Parathyroid adenoma (tissue), 2 donors: ENCODE data around the gene KCNAB3.
A peak's percentile ranks its signal among the peaks of the same experiment; 100 is the strongest.

Experiments
- H2AFZ ChIP-seq: fragments of 300-600 bp; sonication (generic); one replicate; pipeline ENCODE4 v1.7.0; 2017; ENCODE audit warnings: antibody characterized with exemption, mild to moderate bottlenecking
- H3K27ac ChIP-seq: fragments of 300-600 bp; sonication (generic); one replicate; pipeline ENCODE4 v1.7.0; 2017
- H3K27me3 ChIP-seq: fragments of 300-600 bp; sonication (generic); one replicate; pipeline ENCODE4 v1.7.0; 2017; ENCODE audit warnings: low read length; ENCODE audit not compliant: control insufficient read depth, insufficient read depth
- H3K36me3 ChIP-seq: fragments of 300-600 bp; sonication (generic); one replicate; pipeline ENCODE4 v1.7.0; 2017; ENCODE audit warnings: low read length; ENCODE audit not compliant: control insufficient read depth, insufficient read depth
- H3K4me1 ChIP-seq: fragments of 300-600 bp; sonication (generic); one replicate; pipeline ENCODE4 v1.7.0; 2017; ENCODE audit warnings: control low read depth
- H3K4me2 ChIP-seq: fragments of 300-600 bp; sonication (generic); one replicate; pipeline ENCODE4 v1.7.0; 2017; ENCODE audit warnings: low read length
- H3K4me3 ChIP-seq: fragments of 300-600 bp; sonication (generic); one replicate; pipeline ENCODE4 v1.7.0; 2017; ENCODE audit warnings: low read depth, low read length
- H3K79me2 ChIP-seq: fragments of 300-600 bp; sonication (generic); one replicate; pipeline ENCODE4 v1.7.0; 2017; ENCODE audit warnings: control low read depth
- H3K9ac ChIP-seq: fragments of 300-600 bp; sonication (generic); one replicate; pipeline ENCODE4 v1.7.0; 2017; ENCODE audit warnings: mild to moderate bottlenecking
- H3K9me3 ChIP-seq: fragments of 300-600 bp; sonication (generic); one replicate; pipeline ENCODE4 v1.7.0; 2017; ENCODE audit warnings: low read length; ENCODE audit not compliant: control insufficient read depth
- CTCF ChIP-seq: fragments of 300-600 bp; sonication (generic); IDR thresholded peaks from one replicate; pipeline ENCODE4 v1.7.0; 2017; ENCODE audit warnings: antibody characterized with exemption, mild to moderate bottlenecking
- donor health status: primary hyperparathyroidism.

Gene KCNAB3

DNA sequence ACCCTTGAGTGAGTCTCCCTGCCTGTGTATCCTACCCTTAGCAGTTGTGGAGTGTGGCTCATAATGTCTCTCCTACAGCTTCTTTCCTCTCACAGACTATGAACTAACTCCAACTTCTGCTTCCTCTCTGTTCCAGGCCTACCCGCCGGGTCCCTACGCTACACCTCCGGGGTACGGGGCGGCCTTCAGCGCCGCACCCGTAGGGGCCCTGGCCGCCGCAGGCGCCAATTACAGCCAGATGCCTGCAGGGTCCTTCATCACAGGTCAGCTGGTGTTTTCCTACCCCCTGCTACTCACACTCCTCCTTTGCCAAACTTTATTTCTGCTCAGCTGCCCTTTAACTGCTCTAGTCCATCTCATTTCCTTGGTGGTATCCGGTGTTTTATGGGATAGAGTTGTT lies 18.9 kb downstream of the KCNAB3 start:
- TF ChIP-seq CTCF, result no peak
- H3K9me3 ChIP-seq, result no peaks in the 10 kb centered on the region
- H3K36me3 ChIP-seq, result no peaks in the 10 kb centered on the region
- H3K4me1 ChIP-seq, result peaks cover 5% of the 10 kb centered on the region
- no peak overlapping the region for H3K4me3 ChIP-seq
- H3K79me2 ChIP-seq, result no peaks in the 10 kb centered on the region
- H3K4me2 ChIP-seq, result no peak overlapping the region
- H3K27ac ChIP-seq, result no peak overlapping the region
- no peaks in the 10 kb centered on the region for H3K27me3 ChIP-seq
- H3K9ac ChIP-seq, result no peak overlapping the region
- H2AFZ ChIP-seq, result no peak overlapping the region

DNA sequence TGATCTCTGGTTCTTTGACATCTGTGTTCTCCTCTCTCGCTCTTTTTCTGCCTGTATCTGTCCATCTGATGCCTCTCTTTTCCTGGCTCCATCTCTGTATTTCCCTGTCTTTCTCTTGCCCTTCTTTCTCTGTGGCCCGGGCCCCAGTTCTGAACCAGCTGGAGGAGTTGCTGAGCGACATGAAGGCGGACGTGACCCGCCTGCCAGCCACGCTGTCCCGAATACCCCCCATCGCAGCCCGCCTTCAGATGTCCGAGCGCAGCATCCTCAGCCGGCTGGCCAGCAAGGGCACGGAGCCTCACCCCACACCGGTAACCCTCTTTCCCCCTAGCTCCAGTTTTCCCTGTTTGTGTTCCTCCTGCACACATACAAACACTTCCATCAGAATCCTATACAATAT lies 19.4 kb downstream of the KCNAB3 start:
- peaks cover 5% of the 10 kb centered on the region for H3K4me1 ChIP-seq
- no peaks in the 10 kb centered on the region for H3K9me3 ChIP-seq
- H3K9ac ChIP-seq, result no peak overlapping the region
- H3K4me2 ChIP-seq, result no peak overlapping the region
- no peaks in the 10 kb centered on the region for H3K36me3 ChIP-seq
- no peaks in the 10 kb centered on the region for H3K79me2 ChIP-seq
- no peak overlapping the region for H3K27ac ChIP-seq
- H3K27me3 ChIP-seq, result no peaks in the 10 kb centered on the region
- no peak for TF ChIP-seq CTCF
- H2AFZ ChIP-seq, result no peak overlapping the region
- H3K4me3 ChIP-seq, result no peak overlapping the region

DNA sequence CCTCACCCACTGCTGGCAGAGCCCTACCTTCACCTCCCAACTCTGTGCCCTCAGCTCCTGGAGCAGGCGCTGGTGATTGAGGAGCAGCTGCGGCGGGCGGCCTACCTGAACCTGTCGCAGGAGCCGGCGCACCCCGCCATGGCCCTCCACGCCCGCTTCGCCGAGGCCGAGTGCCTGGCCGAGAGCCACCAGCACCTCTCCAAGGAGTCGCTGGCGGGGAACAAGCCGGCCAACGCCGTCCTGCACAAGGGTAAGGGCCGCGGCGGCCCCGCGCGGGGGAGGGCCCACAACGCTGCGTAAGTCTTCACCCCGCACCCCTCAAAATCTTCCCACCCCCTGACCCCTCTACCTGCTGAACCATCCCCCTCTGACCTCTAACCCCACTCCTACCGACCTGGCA lies 20.6 kb downstream of the KCNAB3 start:
- Histone ChIP-seq H3K4me1 (no peaks in the 10 kb centered on the region), H3K9ac (no peak overlapping the region), H3K79me2 (no peaks in the 10 kb centered on the region), H2AFZ (no peak overlapping the region), H3K36me3 (no peaks in the 10 kb centered on the region), H3K4me3 (no peak overlapping the region), H3K4me2 (no peak overlapping the region), H3K27ac (no peak overlapping the region), H3K27me3 (no peaks in the 10 kb centered on the region), H3K9me3 (no peaks in the 10 kb centered on the region)
- no peak for TF ChIP-seq CTCF

GRCh38 chr17:7903154-7904103 lies 26.2 kb downstream of the KCNAB3 start:
- H3K27me3 ChIP-seq, result no peaks in the 10 kb centered on the region
- no peaks in the 10 kb centered on the region for H3K36me3 ChIP-seq
- no peak overlapping the region for H3K4me3 ChIP-seq
- no peak overlapping the region for H3K27ac ChIP-seq
- no peaks in the 10 kb centered on the region for H3K4me1 ChIP-seq
- no peak overlapping the region for H2AFZ ChIP-seq
- TF ChIP-seq CTCF, result no peak
- no peaks in the 10 kb centered on the region for H3K9me3 ChIP-seq
- H3K4me2 ChIP-seq, result no peak overlapping the region
- H3K79me2 ChIP-seq, result peaks cover 1% of the 10 kb centered on the region
- H3K9ac ChIP-seq, result no peak overlapping the region

- no peaks in the 10 kb centered on the region for H3K27me3 ChIP-seq
- H3K27ac ChIP-seq, result peak overlapping the region; percentile 37
- H3K9ac ChIP-seq, result no peak overlapping the region
- TF ChIP-seq CTCF, result peak; percentile 86
- peaks cover 13% of the 10 kb centered on the region for H3K4me1 ChIP-seq
- no peaks in the 10 kb centered on the region for H3K9me3 ChIP-seq
- peaks cover 10% of the 10 kb centered on the region for H3K79me2 ChIP-seq
- H3K4me2 ChIP-seq, result no peak overlapping the region
- H3K4me3 ChIP-seq, result no peak overlapping the region
- H3K36me3 ChIP-seq, result no peaks in the 10 kb centered on the region
- peak overlapping the region; percentile 1 for H2AFZ ChIP-seq
Measured at GRCh38 chr17:7897773-7898172, 31.9 kb downstream of the KCNAB3 start.
